HG03575 (cell line): ENCODE data around the gene B3GAT1.

Source experiments
- ATAC-seq: cut with Tn5 transposase; IDR thresholded peaks from one replicate; pipeline ENCODE4 v1.9.1; 2021; ENCODE audit not compliant: unreplicated experiment, insufficient number of reproducible peaks, low FRiP score; ENCODE audit errors: extremely low read depth

B3GAT1 gene

DNA sequence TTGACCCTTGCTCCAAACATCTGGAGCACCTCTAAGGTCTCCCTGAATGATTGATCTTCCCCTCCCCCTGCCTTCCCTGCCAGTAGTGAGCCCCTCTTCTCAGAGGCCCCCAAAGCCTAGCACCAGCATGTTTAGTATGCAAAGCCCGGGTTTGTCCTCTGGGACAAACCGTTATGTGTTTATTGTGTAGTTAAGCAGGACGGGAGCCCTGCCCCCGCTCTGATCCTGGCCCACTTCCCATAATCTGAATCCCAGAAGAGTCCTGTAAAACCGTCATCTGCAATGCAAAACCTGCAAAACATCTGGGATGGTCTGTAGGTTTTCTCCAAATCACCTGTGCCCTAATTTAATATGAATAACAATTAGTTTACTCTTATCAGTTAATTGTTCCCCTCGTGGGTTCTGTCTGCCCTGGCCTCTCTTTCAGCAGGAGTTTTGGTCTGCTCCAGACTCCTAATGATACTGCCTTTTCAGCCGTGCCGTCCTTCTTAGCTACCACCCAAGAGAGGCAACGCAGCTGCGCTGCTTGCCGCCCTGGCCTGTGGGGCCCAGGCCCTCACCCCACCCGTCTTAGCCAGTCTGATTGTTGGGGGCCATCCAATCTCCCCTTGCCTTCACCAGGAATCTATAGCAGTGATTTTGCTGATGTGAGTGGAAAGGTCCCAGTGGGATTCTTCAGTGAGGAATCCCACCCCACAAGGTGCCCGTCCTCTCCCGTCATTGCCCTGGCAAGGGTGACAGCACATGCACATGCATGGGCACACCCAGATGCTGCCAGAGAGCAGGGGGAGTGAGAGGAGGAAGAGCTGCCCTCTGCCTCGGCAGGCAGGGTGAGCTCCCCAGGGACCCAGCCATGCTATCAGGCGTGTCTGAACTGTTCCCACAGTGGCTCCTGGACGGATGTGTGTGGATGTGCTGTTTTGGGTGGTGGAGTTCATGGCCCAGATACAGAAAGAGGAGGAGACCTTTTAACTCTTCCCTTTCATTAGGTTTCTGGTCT, 3.0 kb upstream of the B3GAT1 start:
- no peak for ATAC-seq

DNA sequence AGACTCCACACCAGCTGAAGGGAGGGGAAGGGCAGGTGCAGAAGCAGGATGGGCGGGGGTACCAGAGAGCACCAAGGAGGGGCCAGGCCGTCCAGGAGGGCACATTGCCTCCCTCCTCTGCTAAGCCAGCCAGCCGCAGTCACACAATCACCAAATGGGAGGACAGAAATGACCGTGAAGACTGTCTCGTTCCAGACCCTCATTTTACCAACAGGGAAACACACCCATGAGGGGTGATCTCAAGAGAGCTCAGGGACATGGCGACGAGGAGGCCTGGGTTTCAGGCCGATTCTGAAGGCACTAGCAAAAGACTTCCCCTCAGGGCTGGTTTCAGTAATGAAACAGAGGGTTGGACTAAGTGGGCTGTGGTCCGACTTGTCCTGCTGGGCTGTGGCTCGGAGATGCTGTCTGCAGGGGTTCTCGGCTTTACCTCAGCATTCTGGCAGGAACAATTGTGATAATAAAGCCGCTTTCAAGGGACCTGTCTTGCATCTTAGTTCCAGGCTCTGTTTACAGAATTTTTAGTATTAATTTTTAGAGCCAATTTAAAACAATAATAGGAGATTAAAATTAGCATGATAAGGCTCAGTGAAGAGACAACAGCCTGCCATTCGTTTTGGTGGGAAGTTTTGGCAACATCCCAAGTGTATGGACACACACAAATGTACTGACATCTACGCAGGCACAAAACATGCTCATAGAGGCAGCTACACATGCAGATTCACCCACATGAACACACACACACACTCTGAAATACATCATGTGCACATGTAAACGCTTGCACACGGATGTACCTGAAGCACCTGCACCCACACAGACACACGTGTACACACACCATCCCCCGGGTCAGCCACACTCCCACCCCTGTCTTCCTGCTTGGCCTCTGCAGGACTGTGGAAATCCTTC, 2.0 kb upstream of the B3GAT1 start:
- ATAC-seq = no peak

DNA sequence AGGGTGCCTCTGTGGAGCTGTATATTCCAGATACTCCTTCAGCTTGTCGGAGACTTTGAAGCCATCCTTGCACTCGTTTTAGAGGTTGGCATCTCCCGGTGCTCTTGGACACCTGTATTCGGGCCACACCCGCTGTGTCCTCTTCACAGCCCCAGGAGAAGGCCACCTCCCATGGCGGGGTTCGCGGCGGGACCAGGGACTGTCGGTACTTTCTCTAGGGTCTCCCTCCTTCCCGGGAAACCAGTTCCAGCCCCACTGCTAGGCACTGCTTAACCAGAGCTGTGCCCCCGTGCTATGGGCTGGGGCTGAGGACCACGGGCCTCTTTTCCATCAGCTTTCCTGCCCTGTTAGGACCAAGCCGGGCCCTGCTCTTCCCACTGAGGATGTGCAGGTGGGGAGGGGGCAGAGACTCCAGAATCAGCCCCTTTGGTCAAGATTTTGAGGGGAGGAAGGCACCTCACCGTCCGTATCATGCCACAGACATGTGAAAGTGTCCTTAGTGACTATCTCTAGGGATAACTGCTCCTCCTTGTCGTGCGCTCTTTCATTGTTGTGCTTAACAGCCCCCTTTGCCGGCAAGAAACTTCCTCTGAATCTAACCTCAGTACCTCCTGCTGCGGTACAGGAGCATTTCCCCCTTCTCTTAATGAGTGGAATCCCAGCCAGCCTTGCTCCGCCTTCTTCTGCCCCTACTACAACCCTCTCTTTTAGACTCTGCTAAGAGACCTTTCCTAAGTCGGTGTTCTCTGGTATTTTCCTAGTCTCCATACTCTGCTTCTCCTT, 1.2 kb upstream of the B3GAT1 start:
- no peak for ATAC-seq

DNA sequence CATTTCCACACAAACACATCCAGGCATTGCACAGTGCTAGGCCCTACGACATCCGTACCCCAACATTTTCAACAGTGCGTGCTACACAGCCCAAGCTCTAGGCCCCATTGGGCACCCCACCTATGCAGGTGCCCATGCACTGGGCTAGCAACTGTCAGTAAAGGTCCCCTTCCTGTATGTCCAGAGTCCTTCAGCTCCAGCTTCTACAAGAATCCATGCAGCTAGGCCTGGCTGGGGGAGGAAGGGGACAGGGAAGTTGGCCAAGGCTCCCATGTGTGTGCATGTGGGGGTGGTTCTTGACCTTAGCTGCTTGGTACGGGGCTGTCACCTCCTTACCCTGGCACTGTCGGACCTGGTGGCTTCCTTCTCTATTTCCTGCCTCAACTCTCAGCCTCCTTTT, 1.3 kb downstream of the B3GAT1 start:
- no peak for ATAC-seq

DNA sequence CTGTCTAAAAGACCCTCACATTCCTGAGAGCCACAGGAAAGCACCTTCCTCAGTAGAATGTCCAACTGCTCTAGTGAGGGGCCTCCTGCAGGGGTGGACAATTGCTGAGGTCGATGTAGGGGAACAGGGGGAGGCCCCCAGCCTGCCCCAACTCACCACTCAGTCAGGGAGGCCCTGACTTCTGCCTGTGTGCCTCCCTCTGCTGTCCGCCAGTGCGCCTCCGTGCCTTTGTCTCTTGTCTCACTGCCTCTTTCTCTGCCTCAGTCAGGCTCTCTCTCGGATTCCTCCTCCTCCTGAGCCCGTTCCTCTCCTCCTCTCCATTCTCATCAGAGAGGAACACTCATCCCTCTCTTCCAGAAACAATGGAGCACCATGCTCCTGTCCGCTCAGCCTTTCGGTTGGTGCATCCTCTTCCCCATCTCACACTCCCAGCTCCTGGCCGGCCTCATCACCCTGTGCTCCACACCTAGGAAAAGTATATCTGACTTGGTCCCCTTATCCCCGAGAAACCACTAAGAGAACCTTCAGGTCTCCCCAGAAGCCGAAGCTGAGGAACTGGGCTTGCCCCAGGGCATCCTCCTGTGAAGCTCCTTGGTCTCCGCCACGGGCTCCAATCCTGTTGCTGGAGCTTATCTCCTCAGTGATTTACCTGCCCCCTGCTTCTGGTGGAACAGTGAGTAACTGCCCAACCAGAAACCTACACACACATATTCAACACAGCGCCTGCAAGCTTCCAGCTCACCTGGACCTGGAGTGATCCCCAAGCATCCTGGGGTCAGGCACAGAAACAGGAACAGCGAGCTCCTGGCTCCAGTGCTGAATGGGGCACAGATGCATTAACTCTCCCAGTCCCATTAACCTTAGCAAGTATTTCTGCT, 2.3 kb downstream of the B3GAT1 start:
- ATAC-seq = no peak

DNA sequence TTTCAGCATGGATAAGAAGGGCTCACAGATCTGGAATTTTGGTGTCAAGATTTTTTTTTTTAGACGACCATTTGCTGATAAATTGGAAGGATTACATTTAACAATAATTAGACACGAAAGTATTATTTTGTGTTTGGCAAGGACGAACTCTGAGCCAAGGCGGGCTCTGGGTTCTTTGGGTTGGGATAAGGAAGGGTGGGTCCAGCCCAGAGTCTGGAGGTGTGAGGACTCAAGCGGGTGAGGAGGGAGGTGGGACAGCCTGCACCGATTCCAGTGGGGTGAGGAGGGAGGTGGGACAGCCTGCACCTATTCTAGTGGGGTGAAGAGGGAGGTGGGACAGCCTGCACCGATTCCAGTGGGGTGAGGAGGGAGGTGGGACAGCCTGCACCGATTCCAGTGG, 4.1 kb downstream of the B3GAT1 start:
- ATAC-seq = no peak

DNA sequence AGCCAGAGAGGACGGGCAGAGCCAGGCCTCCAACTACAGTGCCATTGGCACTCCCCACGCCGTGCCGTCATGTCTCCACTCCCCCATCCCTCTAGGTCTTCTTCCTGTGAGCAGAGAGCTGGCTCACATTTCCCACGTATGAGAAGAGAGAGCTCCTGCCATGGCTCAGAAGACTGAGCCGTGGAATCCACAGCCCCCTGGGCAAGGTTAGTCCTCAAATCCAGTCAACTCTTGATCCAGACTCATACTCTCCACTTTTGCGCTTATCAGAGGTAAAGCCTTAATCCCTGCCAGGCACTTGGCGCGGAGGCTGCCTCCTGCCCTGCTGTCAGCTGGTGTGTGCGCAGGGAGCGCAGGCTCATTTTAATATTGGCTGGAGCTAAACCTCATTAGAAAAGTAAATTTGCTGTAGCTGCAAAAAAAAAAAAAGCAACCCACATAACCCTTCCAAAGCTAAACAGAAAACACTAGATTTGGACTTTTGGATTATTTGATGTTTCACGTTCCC, 4.7 kb downstream of the B3GAT1 start:
- ATAC-seq = no peak

DNA sequence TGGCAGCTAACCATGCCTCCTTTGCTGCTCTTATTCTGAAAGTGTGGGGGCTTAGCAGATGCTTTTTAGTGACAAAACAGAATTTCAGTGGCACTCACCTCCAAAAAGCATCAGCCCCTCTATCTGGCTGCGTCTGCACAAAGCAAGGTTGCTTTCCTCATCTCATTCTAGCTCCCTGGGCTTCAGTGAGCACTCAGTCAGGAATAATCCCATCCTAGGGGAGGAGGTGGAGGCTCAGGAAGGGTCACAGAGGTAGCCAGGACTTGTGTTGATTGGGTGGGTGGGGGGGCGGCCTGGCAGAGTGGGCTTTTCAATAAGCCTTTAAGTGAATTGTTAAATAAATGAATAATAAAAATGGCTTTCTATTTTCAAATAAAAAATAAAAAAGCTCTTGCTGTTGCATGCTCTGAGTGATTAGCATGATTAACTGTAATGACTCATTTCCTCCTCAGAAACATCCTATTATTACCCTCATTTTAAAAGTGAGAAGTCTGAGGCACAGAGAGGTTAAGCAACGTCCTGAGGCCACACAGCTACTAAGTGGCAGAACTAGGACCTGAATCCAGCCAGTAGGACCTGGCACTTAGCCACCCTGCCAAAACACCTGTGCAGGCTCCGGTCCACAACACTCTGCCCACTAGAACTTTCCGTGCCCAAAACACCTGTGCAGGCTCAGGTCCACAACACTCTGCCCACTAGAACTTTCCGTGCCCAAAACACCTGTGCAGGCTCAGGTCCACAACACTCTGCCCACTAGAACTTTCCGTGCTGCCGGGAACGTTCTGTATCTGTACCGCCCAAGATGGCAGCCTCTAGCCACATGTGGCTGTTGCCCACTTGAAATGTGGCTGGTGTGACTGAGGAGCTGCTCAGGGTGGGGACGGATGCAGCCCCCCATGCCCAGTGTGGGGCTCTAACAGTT, 5.5 kb downstream of the B3GAT1 start:
- no peak for ATAC-seq

DNA sequence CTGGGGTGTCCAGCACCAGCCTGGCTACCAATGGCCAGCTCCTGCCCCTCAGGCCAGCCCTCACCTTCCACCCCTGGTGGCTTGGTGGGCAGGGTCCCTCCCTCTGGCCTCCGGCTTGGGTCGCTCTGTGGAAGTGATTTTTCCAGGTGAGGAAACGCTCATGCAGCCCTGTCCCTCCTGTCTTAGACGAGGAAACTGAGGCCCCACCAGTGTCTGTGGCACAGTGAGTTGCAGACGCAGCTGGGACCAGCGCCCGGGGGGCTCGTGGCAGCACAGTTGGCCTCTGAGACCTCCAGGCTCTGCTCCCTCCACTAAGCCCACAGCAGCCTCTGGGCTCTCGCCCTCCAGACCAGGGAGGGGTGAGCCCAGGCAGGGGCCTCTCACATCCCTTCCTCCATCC, 6.2 kb downstream of the B3GAT1 start:
- ATAC-seq = no peak

DNA sequence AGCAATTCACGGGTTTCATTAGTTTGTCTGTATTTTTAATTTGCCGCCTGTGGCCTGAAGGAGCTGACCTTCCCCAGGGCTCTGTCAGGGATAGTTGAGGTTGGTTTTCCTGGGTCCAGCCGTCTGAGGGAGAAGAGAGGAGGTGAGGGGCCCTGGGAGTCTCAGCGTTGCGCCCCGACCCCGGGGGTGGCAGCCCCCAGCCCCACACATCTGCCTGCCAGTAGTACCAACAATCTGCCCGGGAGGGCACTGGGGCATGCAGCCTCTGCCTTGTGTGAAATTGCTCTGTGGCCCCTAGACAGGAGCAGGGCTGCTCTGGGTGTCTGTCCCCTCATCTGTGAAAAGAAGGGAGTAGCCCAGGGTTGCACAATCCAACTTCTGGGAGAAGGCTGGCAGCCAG, 6.6 kb downstream of the B3GAT1 start:
- no peak for ATAC-seq

DNA sequence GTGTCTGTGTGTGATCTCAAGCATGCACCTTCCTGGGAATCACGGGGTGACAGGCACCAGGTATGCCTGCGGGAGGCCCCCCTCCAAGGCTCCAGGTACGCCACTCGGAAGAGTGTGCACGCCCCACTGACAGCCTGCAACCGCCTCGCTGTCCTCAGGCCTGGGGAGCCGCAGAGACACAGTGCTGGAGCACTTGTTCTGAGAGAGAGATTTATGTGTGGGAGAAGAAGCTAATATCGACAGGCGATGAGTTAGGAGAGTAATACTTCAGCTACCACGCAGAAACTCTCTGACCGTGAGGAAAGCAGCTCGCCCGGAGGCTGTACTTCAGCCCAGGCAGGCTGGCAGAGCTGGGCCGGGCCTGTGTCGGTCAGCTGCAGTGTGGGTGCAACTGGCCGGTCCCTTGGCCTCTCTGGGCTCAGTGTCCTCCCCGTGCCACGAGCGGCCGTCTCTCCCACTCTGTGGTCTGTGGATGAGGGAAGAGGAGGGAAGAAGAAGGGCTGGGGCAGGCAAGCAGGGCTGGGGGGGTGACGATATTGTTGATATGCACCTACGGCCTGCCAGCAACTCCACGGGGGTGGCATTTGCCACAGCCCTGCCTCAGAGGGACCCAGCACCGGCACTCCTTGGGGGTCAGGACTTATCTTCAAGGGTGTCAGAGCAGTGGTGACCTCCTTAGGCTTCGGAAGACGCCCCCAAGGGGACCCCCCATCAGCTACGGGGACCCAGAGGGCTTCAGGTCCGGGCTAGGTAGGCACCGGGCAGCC, 7.3 kb downstream of the B3GAT1 start:
- no peak for ATAC-seq

DNA sequence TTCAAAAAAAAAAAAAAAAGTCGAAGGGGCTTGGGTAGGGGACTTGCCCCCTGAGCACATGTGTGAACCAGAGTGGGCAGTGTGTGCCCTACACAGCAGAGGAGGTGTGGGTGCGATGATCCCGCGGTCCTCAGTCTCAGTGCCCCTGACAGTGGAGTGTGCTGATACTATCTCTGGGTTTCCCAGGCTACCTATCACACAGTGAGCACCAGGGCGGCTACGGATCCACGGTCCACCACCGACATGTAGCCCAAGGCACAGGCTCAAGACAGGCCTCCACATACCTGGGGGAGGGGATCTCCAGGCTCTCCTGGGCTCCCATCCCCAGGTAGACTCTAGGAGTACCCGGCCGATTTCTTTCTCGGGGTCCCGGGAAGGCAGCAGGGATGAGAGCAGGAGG, 9.1 kb downstream of the B3GAT1 start:
- no peak for ATAC-seq

DNA sequence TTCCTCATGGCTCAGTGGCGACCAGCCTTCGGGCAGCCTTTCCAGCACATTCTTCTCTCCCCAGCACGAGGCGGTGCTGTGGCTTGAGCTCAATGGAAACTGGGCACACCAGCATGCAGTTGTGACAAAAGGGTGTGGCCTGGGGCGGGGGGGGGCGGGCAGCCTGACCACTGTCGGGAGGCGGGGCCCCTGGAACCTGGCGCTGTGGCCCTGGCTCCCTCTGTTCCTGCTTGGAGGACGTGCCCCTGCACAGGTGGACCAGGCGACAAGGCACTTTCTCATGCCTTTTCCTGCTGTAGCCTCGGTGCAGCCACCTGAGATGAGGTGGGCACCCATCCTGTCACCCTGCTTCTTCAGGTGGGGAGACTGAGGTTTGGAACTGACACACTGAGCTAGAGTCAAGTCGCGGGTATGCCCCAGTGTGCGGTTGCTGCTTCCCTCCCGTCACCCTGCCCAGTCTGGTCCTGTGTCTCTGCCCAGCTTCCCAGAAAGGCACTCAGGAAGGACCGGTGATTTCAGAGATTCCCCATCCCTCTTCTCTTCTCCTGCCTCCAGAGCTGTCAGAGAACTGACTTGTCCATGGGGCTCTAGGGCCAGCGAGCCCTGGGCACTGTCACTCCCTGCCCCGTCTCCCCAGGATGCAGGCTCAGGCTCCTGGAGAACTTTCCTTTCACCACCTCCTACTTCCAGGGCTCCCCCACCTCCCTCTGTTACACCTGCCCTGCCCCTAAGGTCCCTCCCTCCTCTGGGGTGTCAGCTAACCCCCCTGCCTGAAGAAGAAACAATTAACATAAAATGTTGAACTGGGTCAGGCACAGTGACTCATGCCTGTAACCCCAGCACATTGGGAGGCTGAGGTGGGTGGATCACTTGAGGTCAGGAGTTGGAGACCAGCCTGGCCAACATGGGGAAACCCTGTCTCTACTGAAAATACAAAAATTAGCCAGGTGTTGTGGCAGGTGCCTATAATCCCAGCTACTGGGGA, 9.9 kb downstream of the B3GAT1 start:
- no peak for ATAC-seq

DNA sequence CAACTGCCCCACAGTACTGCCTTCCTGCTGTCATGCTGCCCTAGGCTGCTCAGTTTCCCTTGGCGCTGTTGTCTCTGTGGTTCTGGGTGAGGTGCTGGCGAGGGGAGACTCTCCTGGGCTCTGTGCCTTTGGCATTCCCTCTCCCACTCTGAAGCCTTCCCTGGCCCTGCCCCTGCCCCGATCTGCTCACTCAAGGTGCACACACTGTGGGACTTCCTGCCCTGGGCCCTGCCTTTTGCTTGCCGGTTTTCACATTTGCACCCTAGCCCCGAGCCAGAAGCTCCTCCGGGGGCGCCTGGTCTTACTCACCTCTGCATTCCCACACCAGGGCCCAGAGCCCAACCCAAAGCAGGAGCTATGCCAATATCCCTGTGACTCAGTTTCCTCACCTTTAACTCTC, 12.0 kb downstream of the B3GAT1 start:
- no peak for ATAC-seq

DNA sequence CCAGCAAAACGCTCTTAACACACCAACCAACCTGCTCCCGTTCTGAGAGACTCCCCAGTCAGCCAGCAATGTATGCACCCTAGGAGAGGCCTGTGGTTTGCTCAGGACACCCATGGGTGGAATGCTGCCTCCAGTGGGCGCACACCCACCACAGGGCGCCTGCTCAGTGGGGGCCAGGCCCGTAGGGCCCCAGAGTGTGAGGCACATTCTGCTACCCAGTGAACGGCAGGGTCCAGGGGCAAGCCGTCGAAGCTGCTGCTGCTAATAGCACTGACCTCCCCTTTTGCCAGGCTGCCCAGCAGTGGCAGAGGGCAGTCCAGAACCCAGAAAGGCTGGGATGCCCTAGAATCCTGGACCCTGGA, 12.8 kb downstream of the B3GAT1 start:
- no peak for ATAC-seq
